ENCODE results near the gene TOMM20.

DNA sequence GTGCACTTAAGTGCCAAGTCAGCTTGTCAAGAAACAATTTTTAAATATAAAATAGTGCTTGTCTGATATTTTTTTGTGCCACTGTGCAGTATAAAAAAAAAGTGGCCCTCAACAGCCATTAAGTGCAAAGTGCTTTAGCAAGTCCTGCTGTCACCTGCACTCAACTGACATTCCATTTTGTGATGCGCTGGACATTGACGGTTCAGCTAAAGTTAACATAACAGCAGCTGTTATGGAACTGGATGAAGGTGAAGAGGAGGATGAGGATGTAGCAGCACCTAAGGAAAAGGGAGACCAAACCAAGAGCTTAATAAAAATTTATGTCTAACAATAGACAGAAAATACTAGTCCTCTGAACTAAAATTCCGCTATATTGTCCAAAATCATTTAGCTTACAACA, 39.7 kb upstream of the TOMM20 start:
- TF ChIP-seq, protein P1, sequence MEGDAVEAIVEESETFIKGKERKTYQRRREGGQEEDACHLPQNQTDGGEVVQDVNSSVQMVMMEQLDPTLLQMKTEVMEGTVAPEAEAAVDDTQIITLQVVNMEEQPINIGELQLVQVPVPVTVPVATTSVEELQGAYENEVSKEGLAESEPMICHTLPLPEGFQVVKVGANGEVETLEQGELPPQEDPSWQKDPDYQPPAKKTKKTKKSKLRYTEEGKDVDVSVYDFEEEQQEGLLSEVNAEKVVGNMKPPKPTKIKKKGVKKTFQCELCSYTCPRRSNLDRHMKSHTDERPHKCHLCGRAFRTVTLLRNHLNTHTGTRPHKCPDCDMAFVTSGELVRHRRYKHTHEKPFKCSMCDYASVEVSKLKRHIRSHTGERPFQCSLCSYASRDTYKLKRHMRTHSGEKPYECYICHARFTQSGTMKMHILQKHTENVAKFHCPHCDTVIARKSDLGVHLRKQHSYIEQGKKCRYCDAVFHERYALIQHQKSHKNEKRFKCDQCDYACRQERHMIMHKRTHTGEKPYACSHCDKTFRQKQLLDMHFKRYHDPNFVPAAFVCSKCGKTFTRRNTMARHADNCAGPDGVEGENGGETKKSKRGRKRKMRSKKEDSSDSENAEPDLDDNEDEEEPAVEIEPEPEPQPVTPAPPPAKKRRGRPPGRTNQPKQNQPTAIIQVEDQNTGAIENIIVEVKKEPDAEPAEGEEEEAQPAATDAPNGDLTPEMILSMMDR (IDR thresholded peaks at IDR 0.05) = no peak
- TF ChIP-seq, protein P2, sequence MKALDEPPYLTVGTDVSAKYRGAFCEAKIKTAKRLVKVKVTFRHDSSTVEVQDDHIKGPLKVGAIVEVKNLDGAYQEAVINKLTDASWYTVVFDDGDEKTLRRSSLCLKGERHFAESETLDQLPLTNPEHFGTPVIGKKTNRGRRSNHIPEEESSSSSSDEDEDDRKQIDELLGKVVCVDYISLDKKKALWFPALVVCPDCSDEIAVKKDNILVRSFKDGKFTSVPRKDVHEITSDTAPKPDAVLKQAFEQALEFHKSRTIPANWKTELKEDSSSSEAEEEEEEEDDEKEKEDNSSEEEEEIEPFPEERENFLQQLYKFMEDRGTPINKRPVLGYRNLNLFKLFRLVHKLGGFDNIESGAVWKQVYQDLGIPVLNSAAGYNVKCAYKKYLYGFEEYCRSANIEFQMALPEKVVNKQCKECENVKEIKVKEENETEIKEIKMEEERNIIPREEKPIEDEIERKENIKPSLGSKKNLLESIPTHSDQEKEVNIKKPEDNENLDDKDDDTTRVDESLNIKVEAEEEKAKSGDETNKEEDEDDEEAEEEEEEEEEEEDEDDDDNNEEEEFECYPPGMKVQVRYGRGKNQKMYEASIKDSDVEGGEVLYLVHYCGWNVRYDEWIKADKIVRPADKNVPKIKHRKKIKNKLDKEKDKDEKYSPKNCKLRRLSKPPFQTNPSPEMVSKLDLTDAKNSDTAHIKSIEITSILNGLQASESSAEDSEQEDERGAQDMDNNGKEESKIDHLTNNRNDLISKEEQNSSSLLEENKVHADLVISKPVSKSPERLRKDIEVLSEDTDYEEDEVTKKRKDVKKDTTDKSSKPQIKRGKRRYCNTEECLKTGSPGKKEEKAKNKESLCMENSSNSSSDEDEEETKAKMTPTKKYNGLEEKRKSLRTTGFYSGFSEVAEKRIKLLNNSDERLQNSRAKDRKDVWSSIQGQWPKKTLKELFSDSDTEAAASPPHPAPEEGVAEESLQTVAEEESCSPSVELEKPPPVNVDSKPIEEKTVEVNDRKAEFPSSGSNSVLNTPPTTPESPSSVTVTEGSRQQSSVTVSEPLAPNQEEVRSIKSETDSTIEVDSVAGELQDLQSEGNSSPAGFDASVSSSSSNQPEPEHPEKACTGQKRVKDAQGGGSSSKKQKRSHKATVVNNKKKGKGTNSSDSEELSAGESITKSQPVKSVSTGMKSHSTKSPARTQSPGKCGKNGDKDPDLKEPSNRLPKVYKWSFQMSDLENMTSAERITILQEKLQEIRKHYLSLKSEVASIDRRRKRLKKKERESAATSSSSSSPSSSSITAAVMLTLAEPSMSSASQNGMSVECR (CRISPR knock-in tag; IDR thresholded peaks at IDR 0.05; ENCODE audit: borderline replicate concordance) = no peak
- TF ChIP-seq, protein P3, sequence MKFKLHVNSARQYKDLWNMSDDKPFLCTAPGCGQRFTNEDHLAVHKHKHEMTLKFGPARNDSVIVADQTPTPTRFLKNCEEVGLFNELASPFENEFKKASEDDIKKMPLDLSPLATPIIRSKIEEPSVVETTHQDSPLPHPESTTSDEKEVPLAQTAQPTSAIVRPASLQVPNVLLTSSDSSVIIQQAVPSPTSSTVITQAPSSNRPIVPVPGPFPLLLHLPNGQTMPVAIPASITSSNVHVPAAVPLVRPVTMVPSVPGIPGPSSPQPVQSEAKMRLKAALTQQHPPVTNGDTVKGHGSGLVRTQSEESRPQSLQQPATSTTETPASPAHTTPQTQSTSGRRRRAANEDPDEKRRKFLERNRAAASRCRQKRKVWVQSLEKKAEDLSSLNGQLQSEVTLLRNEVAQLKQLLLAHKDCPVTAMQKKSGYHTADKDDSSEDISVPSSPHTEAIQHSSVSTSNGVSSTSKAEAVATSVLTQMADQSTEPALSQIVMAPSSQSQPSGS (CRISPR knock-in tag; IDR thresholded peaks at IDR 0.05; ENCODE audit: borderline replicate concordance, low read depth) = no peak
- TF ChIP-seq, protein P4, sequence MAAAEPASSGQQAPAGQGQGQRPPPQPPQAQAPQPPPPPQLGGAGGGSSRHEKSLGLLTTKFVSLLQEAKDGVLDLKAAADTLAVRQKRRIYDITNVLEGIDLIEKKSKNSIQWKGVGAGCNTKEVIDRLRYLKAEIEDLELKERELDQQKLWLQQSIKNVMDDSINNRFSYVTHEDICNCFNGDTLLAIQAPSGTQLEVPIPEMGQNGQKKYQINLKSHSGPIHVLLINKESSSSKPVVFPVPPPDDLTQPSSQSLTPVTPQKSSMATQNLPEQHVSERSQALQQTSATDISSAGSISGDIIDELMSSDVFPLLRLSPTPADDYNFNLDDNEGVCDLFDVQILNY (CRISPR knock-in tag; IDR thresholded peaks at IDR 0.05) = no peak
- TF ChIP-seq NR2C2 (CRISPR knock-in tag; IDR thresholded peaks at IDR 0.05) (no peak), NFYB (CRISPR knock-in tag; conservative IDR thresholded peaks at IDR 0.05; ENCODE audit: low read depth) (no peak), NR3C1 (CRISPR knock-in tag; conservative IDR thresholded peaks at IDR 0.05; ENCODE audit: low read depth) (no peak), NFE2L1 (CRISPR knock-in tag; IDR thresholded peaks at IDR 0.05) (no peak)
- TF ChIP-seq, protein P5, sequence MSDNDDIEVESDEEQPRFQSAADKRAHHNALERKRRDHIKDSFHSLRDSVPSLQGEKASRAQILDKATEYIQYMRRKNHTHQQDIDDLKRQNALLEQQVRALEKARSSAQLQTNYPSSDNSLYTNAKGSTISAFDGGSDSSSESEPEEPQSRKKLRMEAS (CRISPR knock-in tag; IDR thresholded peaks at IDR 0.05) = no peak
- TF ChIP-seq, protein P6, sequence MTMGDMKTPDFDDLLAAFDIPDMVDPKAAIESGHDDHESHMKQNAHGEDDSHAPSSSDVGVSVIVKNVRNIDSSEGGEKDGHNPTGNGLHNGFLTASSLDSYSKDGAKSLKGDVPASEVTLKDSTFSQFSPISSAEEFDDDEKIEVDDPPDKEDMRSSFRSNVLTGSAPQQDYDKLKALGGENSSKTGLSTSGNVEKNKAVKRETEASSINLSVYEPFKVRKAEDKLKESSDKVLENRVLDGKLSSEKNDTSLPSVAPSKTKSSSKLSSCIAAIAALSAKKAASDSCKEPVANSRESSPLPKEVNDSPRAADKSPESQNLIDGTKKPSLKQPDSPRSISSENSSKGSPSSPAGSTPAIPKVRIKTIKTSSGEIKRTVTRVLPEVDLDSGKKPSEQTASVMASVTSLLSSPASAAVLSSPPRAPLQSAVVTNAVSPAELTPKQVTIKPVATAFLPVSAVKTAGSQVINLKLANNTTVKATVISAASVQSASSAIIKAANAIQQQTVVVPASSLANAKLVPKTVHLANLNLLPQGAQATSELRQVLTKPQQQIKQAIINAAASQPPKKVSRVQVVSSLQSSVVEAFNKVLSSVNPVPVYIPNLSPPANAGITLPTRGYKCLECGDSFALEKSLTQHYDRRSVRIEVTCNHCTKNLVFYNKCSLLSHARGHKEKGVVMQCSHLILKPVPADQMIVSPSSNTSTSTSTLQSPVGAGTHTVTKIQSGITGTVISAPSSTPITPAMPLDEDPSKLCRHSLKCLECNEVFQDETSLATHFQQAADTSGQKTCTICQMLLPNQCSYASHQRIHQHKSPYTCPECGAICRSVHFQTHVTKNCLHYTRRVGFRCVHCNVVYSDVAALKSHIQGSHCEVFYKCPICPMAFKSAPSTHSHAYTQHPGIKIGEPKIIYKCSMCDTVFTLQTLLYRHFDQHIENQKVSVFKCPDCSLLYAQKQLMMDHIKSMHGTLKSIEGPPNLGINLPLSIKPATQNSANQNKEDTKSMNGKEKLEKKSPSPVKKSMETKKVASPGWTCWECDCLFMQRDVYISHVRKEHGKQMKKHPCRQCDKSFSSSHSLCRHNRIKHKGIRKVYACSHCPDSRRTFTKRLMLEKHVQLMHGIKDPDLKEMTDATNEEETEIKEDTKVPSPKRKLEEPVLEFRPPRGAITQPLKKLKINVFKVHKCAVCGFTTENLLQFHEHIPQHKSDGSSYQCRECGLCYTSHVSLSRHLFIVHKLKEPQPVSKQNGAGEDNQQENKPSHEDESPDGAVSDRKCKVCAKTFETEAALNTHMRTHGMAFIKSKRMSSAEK (CRISPR knock-in tag; IDR thresholded peaks at IDR 0.05; ENCODE audit: borderline replicate concordance) = no peak
